Putamen (tissue), 1 donor: ENCODE results near the gene CDH4.
"Not testable (repeated sequence)": the region's sequence is repeated elsewhere in the genome, so short reads cannot be mapped to it uniquely, and the experiment has no call there.

Source experiments
- DNase-seq: peaks from one replicate; pipeline ENCODE4 v3.0.0-alpha.2; 2016; ENCODE audit warnings: low spot score

CDH4 gene

DNA sequence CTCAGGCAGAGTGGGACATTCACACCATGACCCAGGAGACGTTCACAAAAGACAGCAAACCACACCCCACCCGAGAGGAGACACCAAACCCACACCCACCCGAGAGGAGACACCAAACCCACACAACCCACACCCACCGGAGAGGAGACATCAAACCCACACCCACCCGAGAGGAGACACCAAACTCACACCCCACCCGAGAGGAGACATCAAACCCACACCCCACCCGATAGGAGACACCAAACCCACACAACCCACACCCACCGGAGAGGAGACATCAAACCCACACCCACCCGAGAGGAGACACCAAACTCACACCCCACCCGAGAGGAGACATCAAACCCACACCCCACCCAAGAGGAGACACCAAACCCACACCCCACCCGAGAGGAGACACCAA lies 729.6 kb downstream of the CDH4 start:
- DNase-seq = not testable (repeated sequence)

- DNase-seq = no peak
Measured at GRCh38 chr20:61982191-61982950, 730.3 kb downstream of the CDH4 start.

- DNase-seq = no peak
Measured at GRCh38 chr20:61982951-61983315, 730.9 kb downstream of the CDH4 start.

DNA sequence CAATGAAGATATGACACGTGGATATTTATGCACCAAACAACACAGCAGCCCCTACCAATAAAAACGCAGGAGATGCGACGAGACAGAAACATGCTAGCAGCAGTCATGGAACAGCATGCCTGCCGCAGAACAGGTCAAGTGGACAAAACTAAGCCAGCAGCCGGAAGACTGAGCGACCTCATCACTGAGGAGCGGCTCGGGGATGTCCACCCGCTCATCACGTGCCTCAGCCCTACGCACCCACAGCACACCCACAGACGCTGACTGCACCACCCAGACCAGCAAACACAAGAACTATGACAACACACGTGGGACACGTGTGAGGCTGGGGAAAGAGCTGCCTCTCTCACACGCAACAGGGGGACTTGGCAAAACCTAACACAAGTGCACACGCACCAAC lies 731.9 kb downstream of the CDH4 start:
- DNase-seq = no peak

GRCh38 chr20:61984431-61984830 lies 732.4 kb downstream of the CDH4 start:
- DNase-seq = not testable (repeated sequence)

DNA sequence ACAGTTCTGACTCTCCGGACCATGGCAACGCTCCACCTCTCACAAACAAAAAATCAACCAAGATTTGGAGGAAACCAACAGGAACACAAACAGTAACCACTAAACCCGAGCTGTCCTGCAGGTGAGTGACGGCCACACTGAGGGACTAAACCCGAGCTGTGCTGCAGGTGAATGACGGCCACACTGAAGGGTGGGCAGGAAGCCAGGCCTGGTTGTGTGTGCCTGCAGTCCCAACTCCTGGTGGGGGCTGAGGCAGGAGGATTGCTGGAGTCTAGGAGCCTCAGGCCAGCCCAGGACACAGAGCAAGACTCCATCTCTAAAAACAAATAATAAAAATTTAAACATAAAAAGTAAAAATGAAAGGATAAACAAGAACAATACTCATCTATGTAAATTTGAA lies 733.0 kb downstream of the CDH4 start:
- no peak for DNase-seq

DNA sequence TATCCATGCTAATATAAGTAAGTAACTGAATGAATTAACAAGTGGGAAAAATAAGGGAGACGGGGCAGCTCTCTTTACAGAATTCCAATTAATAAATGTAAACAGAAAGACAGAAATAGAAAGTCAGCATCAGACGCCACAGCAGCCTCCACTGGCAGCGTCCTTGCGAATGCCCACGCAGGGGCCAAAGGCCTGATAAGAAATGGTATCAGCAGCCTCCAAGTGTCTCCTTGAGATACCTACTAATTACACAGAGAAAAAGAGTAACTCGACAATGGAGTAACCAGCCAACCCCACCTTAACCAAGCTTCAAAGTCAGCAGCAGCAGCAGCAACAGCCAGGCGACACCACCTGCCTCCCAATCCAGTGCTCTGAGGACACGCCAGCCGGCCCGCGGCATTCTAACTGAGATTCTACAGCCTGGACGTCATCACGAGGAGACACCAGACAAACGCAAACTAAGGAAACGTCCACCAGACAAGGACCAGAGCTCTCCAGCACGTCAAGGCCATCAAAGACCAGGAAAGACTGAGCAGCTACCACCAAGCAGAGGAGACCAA lies 734.8 kb downstream of the CDH4 start:
- no peak for DNase-seq

DNA sequence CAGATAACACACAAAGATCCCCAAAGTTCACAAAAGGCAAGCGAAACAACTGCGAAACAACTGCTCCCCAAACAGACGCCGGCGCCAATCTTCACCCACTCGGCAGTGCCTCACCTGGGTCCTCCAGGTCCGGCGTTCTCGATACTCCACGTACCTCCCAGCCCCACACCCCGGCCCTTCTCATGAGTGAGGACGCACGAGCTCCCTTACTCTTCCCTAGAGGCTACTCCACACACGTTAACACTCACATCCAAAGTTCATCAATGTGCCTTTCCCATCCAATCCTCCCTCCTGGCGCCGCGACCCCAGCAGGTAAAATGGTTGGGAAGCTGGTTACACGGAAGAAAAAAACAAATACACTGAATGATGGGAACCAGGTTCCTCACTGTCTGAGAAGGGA lies 736.6 kb downstream of the CDH4 start:
- DNase-seq = no peak

GRCh38 chr20:61989741-61990140 lies 737.7 kb downstream of the CDH4 start:
- DNase-seq = no peak
